Activated CD4-positive, alpha-beta T cell treated with anti-CD3 and anti-CD28 coated beads, Interleukin-2, amount 50 U/mL, for 48 hours (primary cell): Measurements from ENCODE around the gene MXRA7.
"Not testable (repeated sequence)": the region's sequence is repeated elsewhere in the genome, so short reads cannot be mapped to it uniquely, and the experiment has no call there.

Experiments used
- DNase-seq, 2 experiments: peaks; one replicate each; pipeline ENCODE4 v3.0.0-alpha.2; 2020

The MXRA7 gene

DNA sequence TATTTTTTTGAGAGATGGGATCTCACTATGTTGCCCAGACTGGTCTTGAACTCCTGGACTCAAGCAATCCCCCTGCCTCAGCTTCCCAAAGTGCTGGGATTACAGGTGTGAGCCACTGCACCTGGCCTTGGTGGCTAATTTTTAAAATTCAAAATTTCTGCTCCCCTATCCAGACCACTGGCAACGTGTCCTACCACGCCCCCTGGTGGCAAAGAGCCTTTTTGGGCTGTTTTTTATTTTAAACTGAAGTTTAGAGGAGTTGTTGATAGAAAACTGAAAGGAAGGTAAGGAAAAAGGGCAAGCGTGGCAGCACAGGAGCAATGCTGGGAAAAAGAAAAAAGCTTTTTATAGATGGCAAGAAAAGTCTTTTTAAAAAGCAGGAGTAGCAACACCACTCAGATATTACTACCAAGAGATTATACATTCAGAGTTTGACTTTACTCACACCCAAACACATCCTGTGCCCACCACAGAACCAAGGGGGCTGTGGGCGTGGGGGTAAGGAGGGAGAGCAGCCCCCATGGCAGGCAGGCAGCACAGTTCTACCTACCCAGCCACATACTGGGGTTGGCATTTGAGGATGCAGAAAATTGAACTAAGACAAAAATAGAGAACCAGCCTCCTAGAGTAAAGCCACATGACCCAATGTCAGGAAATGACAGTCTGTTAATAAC is 4.2 kb upstream of the MXRA7 start:
- DNase-seq = peak; percentile 82 to 86

DNA sequence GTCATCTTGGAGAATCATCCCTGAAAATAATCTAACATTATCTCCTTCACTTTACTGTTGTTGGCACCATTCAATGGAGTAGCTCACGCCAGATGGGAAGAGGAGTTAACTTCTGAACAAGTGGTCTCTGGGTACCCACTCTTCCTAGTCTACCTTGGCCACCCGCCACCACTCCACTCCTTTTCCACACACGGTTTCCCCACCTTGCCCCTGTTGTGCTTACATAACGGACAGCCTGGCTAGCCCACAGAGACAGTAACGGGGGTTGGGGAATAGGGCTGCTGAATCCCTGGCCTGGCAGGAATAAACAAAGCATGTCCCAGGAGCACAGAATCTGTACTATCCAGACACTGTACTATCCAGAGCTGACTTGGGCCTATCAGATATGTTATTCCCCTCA is 3.6 kb upstream of the MXRA7 start:
- no peak for DNase-seq

DNA sequence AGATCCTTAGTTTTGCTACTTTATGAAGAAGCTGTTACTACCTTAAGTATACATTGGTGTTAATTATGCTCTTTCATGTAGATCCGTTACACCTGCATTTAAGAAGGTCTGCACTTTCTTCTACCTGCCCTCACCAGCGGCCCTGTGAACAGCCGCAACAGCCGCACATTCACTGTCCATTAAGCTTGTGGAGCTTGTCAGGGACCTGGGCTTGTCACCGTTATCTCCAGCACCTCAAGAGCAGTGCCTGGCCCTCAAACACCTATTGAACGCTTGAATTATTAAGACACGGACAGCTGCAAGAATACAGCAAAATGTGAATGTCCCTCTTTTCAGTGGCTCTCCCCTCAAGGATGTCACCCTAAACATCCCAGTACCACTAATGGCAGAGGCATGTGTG is 3.0 kb upstream of the MXRA7 start:
- no peak for DNase-seq

DNA sequence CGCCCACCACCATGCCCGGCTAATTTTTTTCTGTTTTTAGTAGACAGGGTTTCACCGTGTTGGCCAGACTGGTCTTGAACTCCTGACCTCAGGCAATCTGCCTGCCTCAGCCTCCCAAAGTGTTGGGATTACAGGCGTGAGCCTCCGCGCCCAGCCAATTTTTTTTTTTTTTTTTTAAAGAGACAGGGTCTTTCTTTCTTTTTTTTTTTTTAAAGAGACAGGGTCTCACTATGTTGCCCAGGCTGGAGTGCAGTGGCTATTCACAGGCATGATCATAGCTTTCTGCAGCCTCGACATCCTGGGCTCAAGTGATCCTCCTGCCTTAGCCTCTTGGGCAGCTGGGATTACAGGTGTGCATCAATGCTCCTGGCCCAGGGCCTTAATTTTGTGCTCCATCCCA is 1.6 kb upstream of the MXRA7 start:
- DNase-seq = not testable (repeated sequence)

DNA sequence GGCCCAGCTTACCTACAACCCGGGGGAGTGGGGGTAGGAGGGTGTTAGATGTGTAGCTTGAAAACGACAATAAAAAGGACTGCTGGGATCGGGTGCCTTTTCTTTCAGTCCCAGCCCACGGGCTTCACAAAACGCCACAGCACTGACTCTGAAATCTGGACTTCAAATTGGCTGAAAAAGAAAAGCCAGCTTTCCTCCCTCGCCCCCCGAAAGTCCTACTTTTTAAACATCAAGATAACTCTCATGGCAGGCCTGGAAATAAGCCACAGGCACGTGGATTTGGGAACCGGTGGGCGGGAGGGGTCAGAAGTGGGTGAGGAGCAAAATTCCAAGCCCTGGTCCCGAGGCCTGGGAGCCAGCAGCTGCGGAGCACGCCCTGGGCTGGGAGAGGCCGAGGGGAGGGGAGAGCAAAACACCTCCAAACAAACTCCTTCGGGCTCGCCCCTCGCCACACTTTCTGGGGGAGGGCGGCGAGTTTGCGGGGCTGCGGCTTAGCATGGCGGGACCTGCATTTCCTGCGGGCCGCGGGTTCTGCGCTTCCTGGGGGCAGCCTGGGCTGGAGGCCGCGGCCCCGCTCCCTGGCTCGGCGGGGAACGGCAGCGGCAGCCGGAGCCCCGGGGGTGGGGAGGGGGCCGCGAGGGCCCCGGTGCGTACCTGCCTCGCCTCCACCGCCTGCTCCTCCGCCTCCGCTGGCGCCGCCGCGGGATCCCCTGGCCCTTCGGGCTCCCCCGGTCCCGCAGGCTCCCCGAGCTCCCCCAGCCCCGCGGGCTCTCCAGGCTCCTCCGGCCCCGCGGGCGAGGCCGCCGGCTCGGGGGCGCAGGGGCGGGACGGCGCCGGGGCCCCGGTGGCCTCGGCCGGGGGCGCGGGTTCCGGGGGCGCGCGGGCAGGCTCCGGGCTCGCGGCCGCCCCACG is 558 bp downstream of the MXRA7 start:
- DNase-seq = not testable (repeated sequence)

DNA sequence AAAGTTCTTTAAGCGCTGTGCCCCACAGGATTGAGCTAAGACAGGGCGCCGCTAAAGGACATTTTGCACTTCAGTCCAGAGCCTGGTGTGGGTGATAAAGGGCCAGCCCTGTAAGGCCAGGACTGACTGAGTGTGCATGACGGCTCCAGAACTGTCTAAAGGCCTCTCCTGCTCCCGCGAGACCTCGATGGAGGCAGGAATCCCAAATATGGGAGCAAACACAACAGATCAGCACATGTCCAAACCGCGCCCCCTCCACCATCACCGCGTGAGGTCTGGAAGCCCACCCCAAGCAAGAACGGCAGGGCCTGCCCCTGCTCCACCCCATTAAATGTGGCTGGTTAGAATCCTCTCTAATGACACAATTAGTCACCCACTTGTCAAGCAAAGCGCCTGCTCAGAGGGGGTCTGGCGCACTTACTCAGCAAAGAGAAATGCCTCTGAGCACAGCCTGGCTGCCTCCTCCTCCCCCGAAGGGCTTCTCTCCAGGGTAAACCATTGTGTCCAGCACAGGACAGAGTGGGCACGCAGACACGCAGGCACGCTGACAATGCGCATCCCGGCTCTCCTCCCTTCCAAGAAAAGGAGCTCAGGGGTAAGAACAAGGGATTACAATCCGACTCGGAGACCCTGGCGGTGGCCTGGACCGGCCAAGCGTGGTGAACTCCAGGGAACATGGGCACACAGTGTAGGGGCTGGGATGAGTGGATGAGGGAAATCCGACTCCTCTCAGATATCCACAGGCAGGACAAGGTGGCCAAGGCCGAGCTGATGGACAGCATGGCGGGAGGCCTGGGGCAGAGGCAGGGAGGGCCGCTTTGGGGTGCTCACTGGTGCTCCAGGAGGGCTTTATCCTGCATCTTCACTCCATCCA is 1.5 kb downstream of the MXRA7 start:
- DNase-seq = no peak

DNA sequence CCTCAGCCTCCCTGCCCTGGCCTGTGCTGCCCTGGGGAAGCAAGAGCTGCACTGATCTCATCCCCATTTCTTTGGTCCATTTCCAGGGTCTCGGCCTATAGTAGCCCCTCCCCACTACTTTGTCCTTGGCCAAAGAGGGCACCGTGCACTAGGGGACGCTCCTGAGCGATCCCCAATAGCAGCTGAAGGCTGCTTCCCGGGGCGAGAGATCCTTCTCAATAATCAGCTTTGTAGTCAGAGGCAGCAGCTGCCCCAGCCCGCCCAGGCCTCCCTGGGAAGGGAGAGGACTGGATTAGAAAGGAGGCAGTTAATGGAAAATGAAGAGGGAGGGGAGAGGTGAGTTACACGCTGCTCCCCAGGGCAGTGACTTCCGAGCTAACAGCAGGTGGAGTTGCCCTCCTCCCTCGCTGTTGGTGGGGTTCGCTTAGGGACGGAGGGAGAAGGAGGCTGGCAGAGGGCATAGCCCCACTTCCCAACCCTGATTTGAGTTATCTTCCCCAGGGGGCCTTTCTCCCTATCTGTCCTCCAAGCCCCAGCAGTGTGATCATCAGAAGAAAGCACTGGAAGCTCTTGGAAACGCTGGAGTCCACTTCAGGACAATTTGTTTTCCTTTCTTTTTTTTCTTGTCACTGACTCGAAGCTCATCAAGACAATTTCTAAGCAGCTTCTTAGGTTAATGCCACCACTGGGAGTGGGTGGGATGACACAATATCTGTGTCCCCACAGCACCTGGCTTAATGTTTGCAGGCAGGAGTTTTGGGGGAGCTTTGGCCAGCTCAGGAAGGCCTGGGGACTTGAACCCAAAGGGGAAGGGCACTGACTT is 2.6 kb downstream of the MXRA7 start:
- no peak for DNase-seq

DNA sequence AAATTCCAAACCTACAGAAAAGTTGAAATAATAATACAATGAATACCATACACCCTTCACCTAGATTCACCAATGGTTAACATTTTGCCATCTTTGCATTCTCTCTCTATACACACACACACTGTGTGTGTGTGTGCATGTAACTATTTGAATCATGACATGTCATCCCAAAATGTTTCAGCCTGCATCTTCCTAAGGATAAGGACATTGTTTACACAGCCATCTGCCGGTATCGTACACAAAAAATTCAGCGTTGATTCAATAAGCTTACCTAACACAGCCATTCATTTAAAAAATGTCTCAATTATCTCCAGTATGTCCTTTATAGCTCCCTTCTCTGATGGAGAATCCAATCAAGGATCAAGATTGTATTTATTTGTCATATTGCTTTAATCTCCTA is 3.9 kb downstream of the MXRA7 start:
- no peak for DNase-seq

DNA sequence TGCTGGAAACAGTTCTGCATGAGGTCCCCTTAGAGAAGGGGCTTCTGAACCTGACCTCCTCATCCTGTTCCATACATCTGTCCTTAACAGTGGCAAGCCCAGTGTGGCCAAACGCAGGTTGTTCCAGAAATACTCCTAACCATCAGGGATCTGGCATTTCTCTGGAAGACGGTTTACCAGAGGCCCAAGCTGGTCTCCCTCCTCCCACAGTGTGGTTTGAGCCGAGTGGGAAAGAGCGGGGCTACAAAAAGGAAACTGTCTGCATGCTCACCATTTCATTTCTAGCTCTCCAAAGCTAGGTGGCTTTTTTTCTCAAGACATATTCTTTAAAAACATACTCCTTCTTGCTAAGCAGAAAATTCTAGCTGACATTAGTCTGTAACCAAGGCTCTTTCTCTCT is 6.0 kb downstream of the MXRA7 start:
- no peak for DNase-seq

DNA sequence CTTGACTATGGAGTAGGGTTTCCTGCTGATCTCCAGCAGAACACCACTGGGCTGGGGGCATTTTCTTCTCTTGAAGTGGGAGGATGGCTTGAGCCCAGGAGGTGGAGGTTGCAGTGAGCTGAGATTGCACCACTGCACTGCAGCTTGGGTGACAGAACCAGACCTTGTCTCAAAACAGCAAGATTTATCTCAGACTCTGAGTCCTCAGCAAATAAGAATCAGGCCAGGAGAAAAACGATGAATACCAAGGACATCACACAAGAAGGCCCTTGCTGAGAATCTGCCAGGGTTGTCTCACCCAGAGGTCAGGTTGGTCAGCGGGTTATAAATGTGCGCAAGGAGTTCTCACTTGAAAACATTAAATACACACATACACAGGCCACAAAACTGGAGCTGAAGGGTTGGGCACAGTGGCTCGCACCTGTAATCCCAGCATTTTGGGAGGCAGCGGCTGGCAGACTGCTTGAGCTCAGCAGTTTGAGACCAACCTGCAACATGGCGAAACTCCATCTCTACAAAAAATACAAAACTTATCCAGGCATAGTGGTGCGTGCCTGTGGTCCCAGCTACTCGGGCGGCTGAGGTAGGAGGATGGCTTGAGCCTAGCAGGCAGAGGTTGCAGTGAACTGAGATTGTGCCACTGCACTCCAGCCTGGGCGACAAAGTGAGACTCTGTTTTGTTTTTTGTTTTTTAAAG is 7.7 kb downstream of the MXRA7 start:
- DNase-seq = no peak

DNA sequence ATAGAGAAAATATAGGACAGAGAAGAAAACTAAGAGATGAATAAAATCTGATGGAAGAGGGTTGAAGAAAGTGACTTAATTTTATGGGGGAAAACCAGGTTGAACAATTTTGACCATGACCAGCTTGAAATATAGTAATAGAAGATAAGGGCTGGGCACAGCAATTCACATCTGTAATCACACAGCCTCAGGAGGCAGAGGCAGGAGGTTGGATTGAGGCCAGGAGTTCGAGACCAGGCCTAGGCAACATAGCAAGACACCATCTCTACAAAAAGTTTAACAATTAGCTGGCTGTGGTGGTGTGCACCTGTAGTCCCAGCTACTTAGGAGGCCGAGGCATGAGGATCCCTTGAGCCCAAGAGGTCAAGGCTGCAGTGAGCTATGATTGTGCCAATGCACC is 8.7 kb downstream of the MXRA7 start:
- DNase-seq = no peak

DNA sequence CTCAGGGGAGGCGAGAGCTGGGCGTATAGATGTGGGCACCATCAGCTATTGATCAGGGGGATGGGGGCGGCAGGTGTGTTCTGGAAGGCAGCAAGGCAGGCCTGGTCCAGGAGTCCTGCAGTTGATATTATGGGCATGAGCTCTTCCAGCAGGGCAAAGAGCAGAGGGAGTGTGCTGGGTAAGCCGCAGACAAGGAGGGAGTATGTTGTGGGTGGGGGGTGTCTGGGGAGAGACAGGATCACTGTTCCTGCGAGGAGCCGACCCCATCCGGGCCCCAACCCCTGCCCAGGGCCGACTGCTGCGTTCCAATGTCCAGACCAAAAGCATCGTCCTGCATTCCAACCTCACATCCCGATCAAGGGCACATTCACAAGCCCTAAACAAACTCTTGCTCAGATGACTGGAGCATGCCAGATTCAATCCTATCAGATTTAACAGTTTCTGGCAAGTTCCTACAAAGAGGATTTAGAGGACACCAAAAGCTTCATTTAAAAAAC is 9.2 kb downstream of the MXRA7 start:
- no peak for DNase-seq

DNA sequence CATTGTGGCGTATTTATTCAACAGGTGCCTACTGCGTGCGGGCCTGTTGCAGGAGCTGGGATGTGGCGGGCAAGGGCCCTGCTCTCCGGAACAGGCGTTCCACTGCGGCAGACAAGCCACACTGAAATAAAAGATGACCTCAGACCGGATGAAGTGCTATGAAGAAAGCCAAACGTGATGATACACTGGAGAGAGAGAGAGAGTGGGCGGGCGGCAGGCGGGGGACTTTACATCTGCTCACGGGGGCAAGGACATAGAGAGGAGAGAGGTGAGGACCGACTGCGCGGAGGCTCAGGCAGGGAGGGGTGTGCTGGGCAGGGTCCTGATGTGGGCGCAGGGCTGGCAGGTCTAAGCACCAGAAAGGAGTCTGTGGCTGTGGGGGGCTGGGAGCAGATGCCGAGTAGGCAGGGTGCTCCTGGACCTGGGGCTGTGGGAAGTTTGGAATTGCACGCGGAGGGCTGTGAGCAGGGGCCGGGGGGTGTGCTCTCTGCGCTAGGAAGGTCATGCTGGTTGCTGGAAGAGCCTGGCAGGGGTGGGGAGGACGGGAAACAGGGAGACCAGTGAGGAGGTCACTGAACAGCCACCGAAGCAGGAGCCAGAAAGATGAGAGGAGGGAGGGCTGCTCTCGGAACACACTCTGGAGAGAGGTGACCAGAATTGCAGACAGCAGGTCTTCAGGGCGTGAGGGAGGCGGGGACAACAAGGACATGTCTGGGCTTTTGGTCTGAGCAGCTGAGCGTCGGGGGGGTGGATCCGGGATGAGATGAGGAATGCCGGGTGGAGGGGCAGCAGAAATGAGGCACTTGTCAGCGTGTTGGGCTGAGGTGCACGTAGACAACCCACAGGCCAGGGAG is 9.9 kb downstream of the MXRA7 start:
- DNase-seq = no peak

DNA sequence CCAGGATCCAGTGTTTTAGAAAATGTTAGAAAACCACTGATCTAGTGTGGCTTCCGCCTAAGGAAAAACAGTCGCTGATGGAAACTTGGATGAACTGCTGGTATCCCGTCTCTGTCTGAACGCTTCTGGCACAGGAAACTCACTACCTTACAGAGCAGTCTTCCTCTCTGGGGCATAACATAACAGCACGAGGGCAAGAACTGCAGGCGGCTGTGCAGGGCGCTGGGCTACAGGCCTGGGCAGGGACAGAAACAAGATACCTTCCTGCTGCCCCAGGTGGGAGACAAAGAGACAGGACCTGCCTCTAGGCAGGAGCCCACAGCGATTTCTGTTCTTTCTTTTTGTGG is 10.5 kb downstream of the MXRA7 start:
- DNase-seq = no peak

DNA sequence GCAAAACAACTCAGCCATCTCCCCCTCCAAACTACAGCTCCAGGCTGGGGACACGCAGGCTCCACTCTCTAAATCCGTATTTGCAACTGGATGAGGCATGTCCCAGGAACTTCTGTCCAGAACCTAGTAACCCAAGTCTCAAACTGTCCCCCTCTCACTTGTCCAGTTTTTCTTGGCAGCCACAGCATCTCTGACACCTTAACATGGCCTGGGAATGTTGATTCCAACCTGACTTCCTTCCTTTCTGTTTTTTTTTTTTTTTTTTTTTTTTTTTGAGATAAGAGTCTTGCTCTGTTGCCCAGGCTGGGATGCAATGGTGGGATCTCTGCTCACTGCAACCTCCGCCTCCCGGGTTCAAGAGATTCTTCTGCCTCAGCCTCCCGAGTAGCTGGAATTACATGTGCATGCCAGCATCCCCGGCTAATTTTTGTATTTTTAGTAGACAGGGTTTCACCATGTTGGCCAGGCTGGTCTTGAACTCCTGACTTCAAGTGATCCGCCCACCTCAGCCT is 12.2 kb downstream of the MXRA7 start:
- DNase-seq = not testable (repeated sequence)

DNA sequence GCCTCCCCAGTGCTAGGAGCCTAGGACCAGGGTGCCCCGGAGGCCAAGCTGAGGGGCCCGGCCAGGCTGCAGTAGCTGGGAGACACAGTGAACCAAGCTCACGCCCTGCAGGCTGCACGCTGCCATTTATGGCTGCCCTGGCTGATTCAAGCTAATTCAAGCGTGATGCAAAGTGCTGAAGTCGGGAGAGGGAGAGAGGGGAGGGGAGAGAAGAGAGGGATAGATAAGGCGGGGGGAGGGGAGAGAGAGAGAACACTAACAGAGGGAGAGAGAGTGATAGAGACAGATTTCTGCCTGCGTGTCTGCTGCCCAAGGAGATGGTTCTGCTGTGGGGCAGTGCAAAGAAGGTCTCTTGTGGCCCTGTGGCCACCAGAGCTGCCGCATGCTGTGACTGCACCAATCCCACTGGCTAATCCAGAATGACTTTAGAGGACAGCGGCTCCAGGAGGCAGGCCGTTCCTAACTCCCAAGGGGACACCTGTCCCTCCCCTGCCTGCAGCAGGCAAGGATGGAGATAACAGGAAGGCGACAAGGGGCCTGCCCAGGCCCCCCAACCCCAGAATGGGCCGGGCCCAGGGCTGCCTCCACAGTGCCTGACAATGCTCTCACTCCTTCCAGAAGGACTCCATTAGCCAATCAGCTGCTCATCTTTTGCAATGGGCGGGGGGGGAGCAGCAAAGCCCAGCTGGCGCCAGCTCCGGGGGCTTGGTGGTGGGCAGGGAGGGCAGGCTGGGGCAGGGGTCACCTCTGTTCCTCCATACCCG is 12.9 kb downstream of the MXRA7 start:
- DNase-seq = no peak

DNA sequence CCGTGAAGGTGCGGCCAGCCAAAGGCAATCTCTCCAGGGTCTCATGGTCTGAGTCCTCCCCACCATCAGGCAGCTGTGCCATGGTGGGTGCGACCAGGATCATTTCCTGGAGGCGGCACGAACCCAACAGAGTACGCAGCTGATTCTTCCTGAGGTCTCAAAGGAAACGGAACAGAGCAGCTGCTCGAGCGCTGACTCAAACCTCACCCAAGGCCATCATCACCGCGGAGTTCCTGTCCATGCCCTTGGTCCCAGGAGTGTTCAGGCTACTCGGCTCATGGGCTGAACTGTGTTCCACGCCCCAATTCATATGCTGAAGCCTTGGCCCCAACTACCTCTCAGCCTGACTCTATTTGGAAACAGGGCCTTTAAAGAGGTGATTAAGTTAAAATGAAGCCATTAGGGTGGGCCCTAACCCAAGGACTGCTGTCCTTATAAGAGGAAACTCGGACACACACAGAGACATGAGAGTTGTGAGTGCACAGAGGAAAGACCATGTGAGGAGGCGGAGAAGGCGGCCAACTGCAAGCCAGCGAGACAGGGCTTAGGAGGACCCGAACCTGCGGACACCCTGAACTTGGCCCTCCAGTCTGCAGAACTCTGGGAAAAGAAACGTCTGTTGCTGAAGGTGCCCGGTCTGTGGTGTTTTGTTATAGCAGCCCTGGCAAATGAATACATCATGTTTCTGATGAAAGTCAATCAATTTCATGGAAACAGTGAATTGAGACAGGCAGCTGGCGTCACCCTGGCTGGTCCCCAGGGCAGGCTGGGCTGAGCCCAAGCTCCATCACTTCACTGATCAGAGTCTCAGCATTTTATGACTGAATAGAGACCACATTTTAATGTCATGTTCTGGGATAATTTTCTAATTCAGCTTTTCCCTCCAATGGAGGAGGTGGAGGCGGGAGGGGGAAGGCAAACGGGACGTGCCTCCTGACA is 13.7 kb downstream of the MXRA7 start:
- no peak for DNase-seq

DNA sequence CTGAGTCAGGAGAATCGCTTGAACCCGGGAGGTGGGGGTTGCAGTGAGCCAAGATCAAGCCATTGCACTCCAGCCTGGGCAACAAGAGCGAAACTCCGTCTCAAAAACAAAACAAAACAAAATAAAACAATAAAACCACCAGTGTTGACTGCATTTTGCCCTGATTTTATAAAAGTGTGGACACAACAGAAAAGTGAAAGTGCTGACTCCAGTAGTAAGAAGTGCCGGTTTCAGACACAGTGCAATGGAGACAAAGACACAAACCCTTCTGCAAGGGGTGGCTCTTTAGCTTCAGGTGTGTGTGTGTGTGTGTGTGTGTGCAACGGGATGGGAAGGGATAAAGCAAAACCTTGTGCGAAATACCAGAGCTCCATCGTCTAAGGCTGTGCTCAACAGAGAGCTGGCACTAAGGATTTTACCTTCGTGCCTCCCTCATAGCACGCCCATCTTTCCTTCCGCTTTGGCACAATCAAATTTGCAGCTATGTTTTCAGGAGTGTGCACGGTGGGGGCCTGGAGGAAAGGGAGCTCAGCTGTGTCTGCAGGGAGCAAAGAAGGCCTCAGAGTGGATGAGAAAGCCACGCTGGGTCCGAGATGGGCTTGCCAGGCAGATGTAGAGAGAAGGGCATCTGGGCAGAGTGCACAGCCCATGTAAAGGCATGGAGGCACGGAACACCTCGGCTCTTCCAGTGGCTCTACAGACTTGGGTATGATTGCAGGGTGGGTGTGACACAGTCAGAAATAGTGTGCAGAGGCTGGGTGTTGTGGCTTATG is 15.5 kb downstream of the MXRA7 start:
- no peak for DNase-seq
